Measurements from ENCODE around the gene GATA2. TPM values are rescaled to one million over a fixed set of nuclear protein-coding genes. Genes with fewer than 3 reads are reported as not detected.

GATA2 gene
- total RNA-seq, 1 donor from 2014 or later = 60.4 TPM

GRCh38 chr3:128429751-128430150, 63.2 kb downstream of the GATA2 start:
- Mint-ChIP-seq H3K36me3 (no peaks in the 10 kb centered on the region), H3K27me3 (ENCODE audit: low read depth) (peaks cover 18% of the 10 kb centered on the region), H3K27ac (no peak overlapping the region), H3K4me3 (no peak overlapping the region), H3K9me3 (no peaks in the 10 kb centered on the region), H3K4me1 (peaks cover 41% of the 10 kb centered on the region)
- TF ChIP-seq CTCF (IDR thresholded peaks at IDR 0.05; ENCODE audit: unreplicated experiment) = no peak
- no peak for DNase-seq (ENCODE audit: low spot score in 2 of 2, unreplicated experiment in 2 of 2)

Other genes starting within 250 kb of the GATA2 start
- gene DNAJB8, start 26.3 kb downstream of the GATA2 start, total RNA-seq = not detected in 3 replicates
- 146 to 149 TPM (median 148 TPM) in 3 replicates for gene RPN1, start 157.6 kb upstream of the GATA2 start, total RNA-seq
- 133 to 136 TPM (median 135 TPM) in 3 replicates for gene RAB7A, start 233.0 kb upstream of the GATA2 start, total RNA-seq

Data from mesothelial cell of epicardium (in vitro differentiated cells).